ENCODE results near the gene TNP2.

The TNP2 gene

DNA sequence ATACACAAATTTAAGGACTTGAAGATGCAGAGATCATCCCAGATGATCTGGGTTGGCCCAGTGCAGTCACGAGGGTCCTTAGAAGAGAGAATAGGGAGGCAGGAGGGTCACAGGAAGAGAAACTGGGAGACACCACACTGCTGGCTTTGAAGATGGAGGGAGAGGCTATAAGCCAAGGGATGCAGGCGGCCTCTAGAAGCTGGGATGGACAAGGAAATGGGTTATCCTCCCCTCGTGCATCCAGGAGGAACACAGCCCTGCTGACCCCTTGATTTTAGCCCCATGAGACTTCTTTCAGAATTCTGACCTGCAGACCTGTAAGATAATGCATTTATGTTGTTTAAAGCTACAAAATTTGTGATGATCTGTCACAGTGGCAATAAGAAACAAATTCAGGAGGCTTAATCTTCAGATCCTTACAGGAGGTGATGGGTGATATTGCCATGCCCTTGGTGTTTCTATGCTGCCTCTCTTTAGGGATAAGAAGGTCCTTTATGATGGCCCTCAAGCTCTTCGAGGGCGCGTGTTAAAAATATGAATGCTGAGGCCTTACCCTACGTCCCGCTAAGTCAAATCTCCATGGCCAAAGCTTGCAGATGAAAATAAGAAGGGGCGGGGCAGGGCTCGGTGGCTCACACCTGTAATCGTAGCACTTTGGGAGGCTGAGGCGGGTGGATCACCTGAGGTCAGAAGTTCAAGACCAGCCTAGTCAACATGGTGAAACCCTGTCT, 8.6 kb upstream of the TNP2 start:
- no peak for DNase-seq (ENCODE audit: low spot score)

DNA sequence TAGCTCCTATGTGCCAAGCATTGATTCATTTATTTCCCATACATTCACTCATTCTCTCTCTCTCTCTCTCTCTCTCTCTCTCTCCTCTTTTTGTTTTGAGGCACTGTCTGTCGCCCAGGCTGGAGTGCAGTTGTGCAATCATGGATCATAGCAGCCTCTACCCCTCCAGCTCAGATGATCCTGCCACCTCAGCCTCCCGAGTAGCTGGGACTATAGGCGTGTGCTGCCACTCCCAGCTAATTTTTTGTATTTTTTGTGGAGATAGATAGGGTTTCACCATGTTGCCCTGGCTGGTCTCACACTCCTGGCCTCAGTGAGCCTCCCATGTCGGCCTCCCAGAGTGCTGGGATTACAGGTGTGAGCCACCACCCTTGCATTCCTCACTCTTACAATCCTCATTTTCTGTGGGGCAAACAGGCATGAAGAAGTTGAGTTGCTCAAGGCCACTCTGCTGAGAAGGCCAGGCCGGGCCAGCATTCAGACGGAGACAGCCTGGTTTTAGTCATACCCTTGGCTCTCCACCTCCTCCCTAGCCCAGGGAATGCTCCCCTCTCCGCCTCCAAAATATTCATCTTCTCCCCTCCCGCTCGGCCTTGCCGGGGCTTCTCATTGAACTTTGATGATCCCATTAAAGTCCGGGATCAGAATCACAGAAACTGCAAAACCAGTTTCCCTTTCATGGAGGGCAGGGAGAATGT, 7.9 kb upstream of the TNP2 start:
- no peak for DNase-seq (ENCODE audit: low spot score)

DNA sequence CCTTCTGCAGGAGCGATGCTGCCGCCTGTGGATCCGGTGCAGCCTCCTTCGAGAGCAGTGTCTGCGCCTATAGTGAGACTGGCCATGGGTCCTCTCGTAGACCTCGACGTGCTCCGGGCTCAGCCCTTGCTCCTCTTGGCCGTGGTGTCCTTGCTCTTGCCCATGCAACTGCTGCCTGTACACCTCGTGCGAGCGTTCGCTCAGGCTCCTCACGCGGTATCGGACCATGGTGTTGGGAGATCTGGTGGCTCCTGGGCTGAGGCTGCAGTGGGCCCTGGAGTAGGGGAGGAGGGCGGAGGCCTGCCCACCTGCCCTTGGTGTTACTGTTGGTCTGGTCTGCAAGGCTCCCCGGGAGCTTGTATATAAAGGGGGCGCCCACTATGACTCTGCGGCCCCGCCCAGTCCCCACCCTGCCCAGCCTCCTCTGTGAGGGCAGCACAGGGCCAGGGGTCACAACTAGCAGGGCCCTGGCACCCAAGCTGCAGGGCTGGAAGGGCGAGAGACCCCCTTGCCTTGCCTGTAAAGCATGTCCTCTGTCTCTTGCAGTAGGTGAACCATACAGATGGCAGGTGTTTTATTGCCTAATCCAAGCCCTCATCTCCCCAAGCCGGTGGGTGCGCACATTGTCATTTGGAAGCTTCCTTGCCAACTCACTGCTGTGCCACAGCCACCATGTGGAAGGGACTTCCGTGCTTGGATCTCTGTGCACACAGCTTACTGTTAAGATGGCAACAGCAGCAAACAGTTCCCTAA, 7.2 kb upstream of the TNP2 start, which contains the start of gene PRM2:
Gene PRM2, minus strand, starts transcription at position 338 of the 753 bp plus-strand sequence. Its CDS starts 110 bp downstream, at position 228.
- DNase-seq (ENCODE audit: low spot score) = no peak

DNA sequence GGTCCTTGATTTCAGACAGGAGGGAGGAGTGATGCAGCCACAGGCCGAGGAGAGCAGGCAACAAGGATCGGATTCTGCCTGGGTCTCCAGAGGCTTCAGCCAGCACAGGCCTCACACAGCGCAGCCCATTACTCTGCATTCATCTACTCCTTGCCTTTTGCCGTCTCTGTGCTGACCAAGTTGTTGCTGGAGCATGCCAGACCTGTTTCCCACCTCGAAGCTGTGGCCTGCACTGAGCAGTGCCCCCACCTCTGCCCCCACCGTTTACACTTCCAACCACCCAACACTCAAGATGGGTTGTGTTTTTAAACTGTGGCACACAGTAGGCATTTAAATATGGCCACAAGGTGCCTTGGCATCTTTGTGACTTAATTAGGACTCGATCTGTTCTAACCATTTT, 5.8 kb upstream of the TNP2 start:
- DNase-seq (ENCODE audit: low spot score) = no peak

DNA sequence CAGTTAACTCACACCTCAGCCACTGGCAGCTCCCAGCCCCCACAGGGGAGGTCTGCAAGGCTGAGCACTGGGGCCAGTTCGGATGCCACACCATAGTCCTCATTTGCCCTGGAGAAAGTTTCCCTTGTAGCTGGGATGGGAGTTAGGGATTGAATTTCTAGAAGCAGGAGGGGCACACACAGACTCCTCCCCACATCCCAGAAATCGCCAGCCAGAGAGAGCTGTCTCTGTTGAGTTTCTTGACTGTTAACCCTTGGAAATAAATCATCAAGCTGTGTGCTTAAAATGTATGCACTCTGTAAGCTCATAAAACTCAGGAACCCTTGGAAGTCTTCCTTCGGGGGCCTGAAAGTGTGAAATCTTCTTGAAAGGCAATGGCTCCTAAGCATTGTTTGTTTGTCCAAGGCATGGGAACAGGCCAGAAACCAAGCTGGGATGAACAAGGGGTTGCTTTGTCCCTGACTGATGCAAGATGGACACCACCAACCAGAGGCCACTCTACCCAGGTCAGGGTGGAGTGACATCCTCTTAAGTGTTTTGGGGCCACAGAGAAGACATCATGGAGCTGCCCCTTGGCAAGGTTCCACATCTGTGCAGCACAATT, 4.7 kb upstream of the TNP2 start:
- no peak for DNase-seq (ENCODE audit: low spot score)

DNA sequence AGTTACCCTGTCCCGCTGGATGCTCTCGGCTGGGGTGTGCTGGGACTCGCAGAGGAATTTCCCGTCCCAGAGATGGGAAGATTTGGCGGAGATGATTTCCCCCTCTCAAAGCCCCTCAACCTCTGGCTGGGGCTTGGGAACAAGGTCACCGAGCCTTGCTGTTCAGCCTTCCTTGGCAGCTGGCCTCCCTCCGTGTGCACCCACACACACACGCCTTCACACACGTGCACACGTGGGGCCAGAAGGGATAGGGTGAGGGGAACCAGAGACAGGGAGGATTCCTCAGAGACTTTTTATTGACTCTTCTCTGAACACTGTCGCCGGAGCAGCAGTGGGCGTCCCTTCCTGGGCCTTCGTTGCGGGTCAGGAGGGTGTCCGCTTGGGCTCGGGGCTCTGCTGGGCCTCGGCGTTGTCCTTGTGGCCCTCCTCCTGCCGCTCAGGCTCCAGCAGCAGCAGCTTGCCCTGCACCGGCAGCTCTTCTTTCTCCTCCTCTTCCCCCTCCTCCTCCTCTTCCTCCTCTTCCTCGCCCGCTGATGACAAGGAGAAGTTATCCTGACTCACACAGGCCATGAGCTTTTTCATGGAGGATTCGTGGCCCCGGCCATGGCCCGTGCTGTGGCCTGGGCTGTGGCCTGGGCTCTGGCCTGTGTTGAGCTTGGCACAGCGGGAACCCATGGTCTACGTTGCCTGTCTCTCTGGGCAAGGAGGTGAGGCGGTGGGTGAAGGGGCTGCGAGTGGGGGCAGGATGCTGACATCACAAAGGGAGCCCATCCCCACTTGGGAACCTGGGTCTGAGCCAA, 4.0 kb upstream of the TNP2 start, which contains the start of gene PRM3:
Gene PRM3, minus strand, starts transcription at position 709 of the 800 bp plus-strand sequence. Its CDS starts 34 bp downstream, at position 675.
- DNase-seq (ENCODE audit: low spot score) = no peak

DNA sequence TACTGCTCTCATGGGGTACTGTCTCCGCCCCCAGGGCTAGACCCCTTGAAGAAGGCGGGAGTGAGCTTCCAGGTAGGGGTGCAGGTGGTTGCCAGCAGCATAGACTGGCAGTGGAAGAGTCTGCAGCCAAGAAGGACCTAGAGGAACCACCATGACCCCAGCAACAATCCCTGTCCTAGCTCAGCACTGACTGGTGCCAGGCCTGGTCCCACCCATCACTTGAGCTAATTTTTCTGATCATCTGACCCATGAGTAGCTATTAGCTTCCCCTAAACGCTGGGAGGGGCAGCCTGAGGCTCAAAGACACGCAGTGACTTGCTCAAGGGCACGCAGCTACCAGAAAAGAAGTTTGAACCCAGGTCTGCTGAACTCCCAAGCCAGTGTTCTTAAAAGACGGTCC, 3.4 kb upstream of the TNP2 start:
- no peak for DNase-seq (ENCODE audit: low spot score)

DNA sequence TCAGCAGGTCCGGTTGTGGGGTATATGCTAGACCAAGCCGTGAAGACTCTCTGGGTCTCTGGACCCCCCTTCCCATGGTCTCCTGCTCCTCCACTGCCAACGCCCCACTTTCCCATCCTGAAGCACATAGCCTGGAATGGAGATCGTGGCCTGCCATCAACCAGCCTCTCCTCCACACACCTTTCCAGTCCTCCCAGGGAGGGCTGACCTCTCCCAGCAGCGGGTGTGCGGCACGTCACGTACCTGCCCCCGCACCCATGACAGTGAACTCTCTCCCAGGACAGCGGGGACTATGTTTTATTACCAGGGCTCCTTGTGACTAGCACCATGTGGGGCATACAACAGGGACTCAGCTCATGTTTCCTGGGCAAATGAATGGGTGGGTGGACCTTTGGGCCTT, 2.5 kb upstream of the TNP2 start:
- no peak for DNase-seq (ENCODE audit: low spot score)

DNA sequence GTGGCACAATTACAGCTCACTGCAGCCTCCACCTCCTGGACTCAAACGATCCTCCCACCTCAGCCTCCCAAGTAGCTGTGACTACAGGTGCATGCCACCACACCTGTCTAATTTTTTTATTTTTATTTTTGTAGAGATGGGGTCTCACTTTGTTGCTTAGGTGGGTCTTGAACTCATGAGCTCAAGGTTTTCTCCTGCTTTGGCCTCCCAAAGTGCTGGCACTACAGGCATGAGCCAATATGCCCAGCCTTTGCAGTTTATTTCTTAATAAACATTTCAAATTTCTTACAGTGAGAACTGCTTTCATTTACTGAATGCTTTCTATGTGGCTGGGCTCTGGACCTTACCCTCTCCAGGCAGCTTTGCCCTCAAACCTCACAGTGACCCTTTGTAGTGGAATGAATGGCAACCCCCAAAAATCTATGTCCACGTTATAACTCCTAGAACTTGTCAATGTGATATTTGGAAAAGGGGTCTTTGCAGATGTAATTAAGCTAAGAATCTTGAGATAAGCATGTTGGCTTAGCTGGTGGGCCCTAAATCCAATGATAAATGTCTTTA, 1.6 kb upstream of the TNP2 start:
- DNase-seq (ENCODE audit: low spot score) = no peak

DNA sequence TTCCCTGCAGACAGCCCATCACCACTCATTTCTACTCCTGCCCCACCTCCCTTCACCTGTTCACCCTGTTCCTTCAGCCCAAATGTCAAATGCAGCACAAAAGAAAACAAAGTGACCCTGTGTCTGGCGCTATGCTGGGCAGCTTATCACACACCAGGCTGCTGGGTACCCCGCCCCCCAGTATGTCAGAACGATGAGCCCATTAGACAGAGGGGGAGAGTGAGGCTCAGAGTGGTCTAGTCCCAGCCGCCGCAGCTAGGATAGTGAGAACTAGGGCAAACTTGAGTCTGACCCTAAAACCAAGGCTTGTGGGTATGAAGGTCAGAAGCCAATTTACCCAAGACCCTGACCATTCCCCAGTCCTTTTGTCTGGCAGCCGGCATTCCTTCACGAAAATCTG, 4.0 kb downstream of the TNP2 start:
- no peak for DNase-seq (ENCODE audit: low spot score)

DNA sequence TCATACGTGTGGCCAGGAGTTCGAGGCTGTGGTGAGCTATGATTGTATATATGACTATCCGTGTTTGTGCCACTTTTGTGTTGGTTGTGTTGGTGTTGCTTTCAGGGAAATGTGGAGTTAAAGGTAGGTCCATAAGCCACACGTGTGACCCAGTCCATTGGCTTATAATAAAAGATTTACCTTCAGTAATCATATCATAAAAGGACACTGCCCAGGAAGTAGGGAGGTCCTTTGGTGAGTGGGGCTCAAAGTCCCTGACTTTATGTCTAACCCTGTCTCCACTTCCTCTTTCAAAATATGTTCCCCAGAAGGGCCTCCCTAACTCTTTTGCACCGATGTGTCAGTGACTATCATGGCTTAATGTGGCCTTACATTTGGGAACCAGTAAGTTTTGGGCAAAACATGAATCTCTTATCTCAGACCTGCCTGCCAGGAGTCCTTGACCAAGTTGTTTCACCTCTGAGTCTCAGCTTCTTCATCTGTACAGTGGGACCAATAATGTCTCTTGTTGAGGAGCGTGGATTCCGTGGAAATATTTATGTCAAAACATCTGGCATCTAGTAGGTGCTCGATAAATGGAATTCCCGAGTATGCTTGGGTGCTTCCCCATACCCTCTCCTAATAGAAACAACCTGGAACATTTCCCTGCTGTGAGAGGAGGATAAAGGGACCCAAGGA, 4.8 kb downstream of the TNP2 start:
- no peak for DNase-seq (ENCODE audit: low spot score)

DNA sequence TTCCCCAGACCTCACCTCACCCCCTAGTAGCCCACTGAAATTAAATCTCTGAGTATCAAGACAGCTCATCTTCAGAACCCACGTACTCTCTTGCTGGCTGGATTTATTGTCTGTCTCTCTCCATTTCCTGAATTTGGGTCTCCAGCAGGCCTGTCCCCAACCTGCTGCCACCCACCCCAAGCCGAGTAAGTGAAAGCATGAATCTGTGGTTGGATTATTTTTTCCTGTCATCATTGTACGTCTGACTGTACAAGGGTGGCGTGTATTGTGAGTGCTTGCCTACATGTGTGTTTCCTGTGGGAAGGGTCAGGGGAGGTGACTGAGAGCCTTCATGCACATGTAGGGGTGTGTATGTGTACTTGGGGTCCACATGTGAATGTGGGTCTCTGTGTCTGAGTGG, 5.4 kb downstream of the TNP2 start:
- no peak for DNase-seq (ENCODE audit: low spot score)

DNA sequence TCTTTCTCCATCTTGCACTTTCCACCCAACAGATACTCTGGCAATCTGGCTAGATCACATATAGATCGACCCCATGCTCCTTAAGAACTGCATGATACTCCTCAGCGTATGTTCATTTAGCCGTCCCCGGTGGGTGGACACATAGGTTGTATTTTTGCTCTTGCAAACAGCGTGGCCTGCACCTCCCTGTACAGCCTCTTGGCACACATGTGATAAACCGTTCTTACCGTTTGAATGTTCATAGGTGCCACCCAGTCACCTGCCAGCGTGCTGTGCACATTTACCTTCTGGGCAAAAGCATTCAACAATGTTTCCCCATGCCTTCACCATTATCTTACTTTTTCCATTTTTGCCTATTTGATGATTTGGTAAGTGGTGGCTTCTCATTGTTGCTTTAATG, 6.2 kb downstream of the TNP2 start:
- no peak for DNase-seq (ENCODE audit: low spot score)

DNA sequence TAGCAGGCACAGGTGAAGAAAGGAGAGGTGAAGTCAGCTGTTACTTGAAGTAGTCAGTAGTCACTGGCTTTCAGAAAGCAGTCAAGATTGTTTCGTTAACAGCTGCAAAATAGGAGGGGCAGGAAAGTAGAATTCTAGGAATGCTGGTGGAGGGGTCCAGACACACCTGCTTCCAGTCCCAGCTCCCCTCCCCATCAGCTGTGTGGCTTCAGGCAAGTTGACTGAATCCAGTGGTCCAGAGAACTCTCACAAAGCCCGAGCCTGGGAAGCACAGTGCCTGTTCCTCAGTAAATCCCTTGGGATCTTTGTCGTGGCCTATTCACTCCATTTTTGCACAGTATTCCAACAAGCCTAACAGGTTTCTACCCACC, 8.5 kb downstream of the TNP2 start:
- DNase-seq (ENCODE audit: low spot score) = no peak

DNA sequence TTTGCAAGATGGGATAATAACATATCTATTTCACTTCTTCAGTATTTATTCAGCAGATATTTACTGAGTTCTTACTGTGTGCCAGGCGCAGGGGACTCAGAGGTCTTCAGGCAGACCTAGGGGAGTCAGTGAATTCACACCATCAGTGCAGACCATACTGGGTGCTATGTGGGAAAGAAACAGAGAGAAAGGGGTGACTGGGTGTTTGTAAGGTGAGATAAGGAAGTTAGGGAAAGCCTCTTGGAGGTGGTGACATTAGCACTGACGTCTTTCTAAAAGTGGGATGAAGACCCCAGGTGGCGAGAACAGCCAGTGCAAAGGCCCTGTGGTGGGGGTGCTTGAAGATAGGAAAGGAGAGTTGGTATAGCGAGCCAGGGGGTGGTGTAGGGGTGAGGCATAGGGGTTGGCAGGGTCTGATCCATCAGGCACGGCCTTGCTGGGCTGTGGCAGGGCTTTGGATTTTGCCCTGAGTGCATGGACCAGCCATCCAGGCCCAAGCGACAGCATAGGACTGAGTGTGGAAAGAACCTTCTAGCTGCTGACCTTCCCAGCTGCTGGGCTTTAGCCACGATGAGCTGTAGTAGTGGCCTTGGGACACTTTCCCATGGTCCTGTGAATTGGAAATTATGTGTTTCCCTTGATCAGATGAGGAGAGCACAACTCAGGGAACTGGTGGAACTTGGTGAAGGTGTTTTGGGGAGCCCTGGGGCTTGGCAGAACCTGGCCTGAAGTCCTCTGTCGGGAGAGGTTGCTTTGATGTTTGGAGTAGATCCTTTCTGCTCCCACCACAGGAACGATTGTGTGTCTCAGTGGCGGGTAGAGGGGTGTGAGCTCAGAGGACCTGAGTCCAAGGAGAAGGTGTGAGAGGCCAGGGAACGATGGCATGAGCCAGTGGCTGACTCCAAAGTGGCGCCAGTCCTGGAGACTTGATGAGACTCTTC, 9.2 kb downstream of the TNP2 start:
- no peak for DNase-seq (ENCODE audit: low spot score)

DNA sequence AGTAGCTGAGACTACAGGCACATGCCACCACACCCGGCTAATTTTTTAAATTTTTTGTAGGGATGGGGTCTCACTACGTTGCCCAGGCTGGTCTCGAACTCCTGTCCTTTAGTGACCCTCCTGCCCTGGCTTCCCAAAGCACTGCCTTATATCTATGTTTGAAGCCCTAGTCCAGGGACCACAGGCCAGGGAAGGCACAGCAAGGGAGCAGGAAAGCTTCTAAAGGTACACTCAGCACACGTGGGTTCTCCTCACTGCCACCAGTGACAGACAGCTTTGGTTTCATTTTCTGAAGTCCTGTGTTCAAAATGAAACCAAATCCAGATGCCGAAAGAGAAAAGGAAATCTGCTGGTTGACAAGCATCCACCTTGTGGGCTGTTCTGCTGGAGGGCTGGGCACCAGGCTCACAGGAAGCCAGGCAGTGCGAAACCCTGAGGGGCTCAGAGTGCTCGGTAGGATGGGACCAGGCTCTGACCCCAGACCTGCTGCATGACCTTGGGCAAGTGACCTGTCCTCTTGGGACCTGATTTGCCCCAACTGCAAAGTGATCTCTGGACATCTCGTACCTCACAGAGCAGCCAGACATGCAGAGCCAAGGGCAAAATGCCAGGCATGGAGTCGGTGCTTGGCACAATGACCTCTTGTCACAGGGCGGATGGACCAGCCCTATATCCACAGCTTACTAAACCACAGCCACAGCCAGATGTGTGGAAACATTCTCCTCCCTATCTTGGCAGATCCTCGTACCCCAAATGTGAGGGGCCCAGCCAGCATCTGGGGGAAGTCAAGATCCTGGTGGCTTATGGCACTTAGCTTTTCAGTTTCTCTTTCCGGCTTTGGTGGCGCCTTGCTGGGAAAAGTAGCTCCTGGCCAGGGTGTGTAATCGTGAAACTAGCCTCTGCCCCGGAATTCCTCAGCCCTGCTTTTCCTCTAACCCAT, 10.3 kb downstream of the TNP2 start:
- peak; percentile 81 for DNase-seq (ENCODE audit: low spot score)

DNA sequence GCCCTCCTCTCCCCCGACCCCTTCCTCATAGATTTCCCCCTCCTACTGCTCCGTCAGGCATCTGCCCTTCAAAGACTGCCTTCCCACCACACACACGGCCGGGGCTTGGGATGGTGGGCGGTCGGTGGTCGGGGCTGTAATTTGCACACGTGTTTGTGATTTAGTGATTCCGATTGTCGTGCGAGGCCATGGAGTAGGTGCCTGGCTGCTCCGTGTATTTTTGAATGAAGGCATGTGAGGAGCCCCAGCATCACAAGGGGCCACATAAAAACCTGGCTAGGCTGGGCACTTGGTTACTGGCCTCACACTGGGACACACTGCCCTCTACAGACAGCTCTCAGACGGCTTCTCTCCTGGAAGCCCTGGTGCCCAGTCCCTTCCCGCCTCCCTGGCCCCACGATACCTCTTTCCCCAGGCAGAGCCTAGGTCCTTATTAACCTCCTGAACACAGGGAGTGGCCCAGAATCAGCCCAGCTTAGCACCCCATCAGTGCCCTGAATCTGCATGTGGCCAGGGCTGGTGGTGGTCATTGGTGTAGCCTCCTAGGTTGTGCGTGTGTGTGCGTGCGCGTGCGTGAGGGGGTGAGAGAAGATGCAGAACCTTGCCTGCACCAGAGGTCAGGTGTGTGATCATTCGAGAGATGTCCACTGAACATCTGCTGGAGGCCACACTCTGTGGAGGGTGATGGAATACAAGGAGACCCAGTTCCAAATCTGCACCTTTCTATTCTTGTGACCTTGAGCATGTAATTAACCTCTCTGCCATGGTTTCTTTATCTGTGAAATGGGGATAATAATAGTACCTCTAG, 11.8 kb downstream of the TNP2 start:
- peak; percentile 61 for DNase-seq (ENCODE audit: low spot score)

All from NAMALWA (cell line).